GM12874 (cell line): ENCODE measurements around the gene NT5DC4.

Source experiments
- CTCF ChIP-seq: IDR thresholded peaks from 2 replicates; pipeline ENCODE4 v1.5.1; 2011; ENCODE audit warnings: low read depth, mild to moderate bottlenecking, control low read depth, low read length, moderate library complexity; ENCODE audit not compliant: insufficient read depth

The NT5DC4 gene

DNA sequence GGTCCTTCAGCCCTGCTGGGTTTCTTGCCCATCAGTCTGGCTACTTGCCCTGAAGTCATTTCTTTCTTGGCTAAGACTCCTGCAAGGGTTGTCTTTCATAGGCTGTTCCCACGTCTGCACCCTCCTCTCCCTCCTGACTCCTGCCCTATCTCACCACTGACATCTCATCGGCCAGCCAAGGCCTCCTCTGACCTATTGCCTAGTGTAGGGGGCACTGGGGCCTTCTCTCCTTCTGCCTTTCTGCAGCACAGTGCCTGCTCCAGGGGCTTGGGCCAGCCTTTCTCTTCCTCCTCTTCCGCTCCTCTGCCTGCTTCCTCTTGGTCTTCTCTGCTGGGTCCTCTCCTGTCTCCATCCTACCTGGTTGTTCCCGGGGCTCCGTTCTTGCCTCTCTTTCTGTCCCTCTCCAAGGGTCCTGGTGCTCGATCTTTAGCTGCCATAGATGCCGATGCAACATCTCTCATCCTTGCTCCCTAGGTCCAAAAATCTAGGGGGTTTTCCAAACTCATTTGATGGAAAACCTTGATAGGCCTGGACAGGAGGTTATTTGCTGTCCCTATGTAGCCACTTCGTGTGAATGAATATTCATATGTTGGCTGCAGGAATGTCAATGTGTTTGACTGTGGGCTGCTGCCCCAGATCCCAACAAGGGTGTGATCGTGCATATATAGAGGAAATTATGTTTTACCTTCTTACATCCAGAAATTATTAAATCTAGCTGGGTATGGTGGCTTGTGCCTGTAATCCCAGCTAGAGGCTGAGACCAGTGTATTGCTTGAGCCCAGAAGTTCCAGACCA is 9.7 kb upstream of the NT5DC4 start:
- no peak for TF ChIP-seq CTCF

DNA sequence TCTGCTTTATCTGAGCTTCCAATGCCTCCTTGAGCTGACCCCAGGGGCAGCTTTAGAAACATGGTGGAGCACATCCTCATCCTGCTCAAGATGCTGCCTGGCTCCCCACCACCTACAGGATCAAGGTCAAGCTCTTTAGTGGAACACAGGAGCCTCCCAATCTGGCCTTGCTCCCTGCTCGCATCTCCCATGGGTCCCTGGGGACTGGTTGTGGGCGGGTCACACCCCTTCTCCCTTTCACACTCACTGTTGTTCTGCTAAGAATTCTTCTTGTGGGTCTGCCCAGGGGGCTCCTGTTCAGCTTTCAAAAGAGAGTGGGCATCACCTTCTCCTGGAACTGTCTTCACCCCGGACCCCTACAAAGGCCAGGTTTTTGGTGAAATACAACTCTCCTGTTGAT is 8.4 kb upstream of the NT5DC4 start:
- no peak for TF ChIP-seq CTCF

DNA sequence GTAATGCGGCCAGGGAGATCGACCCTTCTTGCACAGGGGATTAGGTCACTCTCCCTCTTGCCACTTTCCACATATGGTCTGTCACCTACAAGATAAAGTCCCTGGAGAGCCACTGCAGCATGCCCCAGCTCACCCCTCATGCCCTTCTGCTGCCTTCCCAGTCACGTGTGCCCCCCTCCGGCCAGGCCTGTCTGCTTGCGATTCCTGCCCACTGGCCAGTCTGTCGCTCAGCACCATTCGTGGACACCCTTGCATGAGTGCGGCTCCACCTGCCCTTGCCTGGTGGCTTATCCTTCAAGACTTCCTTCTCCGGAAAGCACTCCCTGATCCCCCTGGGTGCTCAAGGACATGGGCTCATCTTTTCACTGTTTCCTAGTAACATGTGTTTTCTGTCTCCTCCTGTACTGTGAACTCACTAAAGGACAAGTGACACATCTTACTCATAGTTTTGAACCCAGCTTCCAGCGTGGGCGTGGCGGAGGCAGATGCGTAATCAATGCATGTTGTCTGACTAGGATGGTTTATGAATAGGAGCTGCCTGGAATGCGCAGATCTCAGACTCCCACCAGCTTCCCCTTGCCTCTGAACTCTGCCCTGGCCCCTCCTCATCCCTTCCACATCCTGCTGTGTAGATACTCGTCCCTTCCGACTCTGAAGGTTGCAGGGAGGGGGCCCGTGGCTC is 7.8 kb upstream of the NT5DC4 start:
- TF ChIP-seq CTCF, result no peak

- TF ChIP-seq CTCF, result no peak
These were observed 7.3 kb upstream of the NT5DC4 start for GRCh38 chr2:112713585-112713925.

GRCh38 chr2:112713926-112714325 is 6.9 kb upstream of the NT5DC4 start:
- no peak for TF ChIP-seq CTCF

DNA sequence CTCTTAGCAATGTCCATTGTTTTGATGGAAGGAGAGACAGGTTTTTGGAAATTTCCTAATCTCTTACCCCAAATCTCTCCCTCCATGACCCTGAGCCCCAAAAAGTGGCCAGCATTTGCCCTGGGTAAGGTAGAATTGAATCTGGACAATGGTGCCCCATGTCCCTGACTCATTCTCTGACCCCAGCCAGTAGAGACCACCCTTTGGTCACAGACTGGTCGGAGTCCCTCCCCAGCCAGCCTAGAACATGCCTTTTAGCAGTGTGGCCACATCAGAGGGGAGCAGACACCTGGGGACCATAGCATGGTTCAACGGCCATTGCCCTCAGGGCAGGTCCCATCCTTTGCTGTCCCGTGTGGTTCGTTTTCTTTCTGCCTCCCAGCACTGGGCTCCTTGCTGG is 6.5 kb upstream of the NT5DC4 start:
- TF ChIP-seq CTCF, result no peak

- TF ChIP-seq CTCF, result no peak
These were observed 5.8 kb upstream of the NT5DC4 start for GRCh38 chr2:112714836-112715631.
